ENCODE measurements around the gene DENND5B. TPM values are rescaled to one million over a fixed set of nuclear protein-coding genes. Genes with fewer than 3 reads are reported as not detected.

Gene DENND5B
- total RNA-seq, 1 donor, result 18.8 TPM

- H3K36me3 ChIP-seq (ENCODE audit: insufficient read depth, low read length), result no peaks in the 10 kb centered on the region
- H2AFZ ChIP-seq (ENCODE audit: low read length), result no peak overlapping the region
- H3K4me3 ChIP-seq (ENCODE audit: insufficient read depth, low read length), result no peak overlapping the region
- no peak overlapping the region for H3K4me2 ChIP-seq (ENCODE audit: insufficient read depth, low read length)
- H3K79me2 ChIP-seq (ENCODE audit: insufficient read depth, low read length), result peaks cover 76% of the 10 kb centered on the region
- H3K27ac ChIP-seq (ENCODE audit: low read depth, low read length), result no peak overlapping the region
- peaks cover 19% of the 10 kb centered on the region for H3K4me1 ChIP-seq (ENCODE audit: insufficient read depth, low read length)
- H3K9me3 ChIP-seq (ENCODE audit: low read depth, low read length), result no peaks in the 10 kb centered on the region
- TF ChIP-seq CTCF (IDR thresholded peaks at IDR 0.05; ENCODE audit: extremely low read depth, low read depth, low read length), result no peak
- no peaks in the 10 kb centered on the region for H3K27me3 ChIP-seq (ENCODE audit: insufficient read depth, low read length)
- DNase-seq (ENCODE audit: insufficient read length, low spot score, missing footprints), result no peak
- no peaks in the 10 kb centered on the region for H4K20me1 ChIP-seq (ENCODE audit: insufficient read depth, low read length)
Measured at GRCh38 chr12:31527083-31527482, 63.9 kb downstream of the DENND5B start.

- no peaks in the 10 kb centered on the region for H3K27me3 ChIP-seq (ENCODE audit: insufficient read depth, low read length)
- H3K9me3 ChIP-seq (ENCODE audit: low read depth, low read length), result no peaks in the 10 kb centered on the region
- no peak overlapping the region for H3K4me3 ChIP-seq (ENCODE audit: insufficient read depth, low read length)
- H3K4me2 ChIP-seq (ENCODE audit: insufficient read depth, low read length), result no peak overlapping the region
- no peak overlapping the region for H2AFZ ChIP-seq (ENCODE audit: low read length)
- no peak overlapping the region for H3K27ac ChIP-seq (ENCODE audit: low read depth, low read length)
- H3K36me3 ChIP-seq (ENCODE audit: insufficient read depth, low read length), result no peaks in the 10 kb centered on the region
- no peak for TF ChIP-seq CTCF (IDR thresholded peaks at IDR 0.05; ENCODE audit: extremely low read depth, low read depth, low read length)
- no peaks in the 10 kb centered on the region for H4K20me1 ChIP-seq (ENCODE audit: insufficient read depth, low read length)
- no peak for DNase-seq (ENCODE audit: insufficient read length, low spot score, missing footprints)
- H3K79me2 ChIP-seq (ENCODE audit: insufficient read depth, low read length), result peaks cover 80% of the 10 kb centered on the region
- peaks cover 17% of the 10 kb centered on the region for H3K4me1 ChIP-seq (ENCODE audit: insufficient read depth, low read length)
Measured at GRCh38 chr12:31526158-31526546, 64.8 kb downstream of the DENND5B start.

GRCh38 chr12:31525496-31526157, 65.3 kb downstream of the DENND5B start:
- Histone ChIP-seq H3K9me3 (ENCODE audit: low read depth, low read length) (no peaks in the 10 kb centered on the region), H3K27me3 (ENCODE audit: insufficient read depth, low read length) (no peaks in the 10 kb centered on the region), H3K79me2 (ENCODE audit: insufficient read depth, low read length) (peaks cover 80% of the 10 kb centered on the region), H3K36me3 (ENCODE audit: insufficient read depth, low read length) (no peaks in the 10 kb centered on the region), H2AFZ (ENCODE audit: low read length) (no peak overlapping the region), H4K20me1 (ENCODE audit: insufficient read depth, low read length) (no peaks in the 10 kb centered on the region), H3K4me3 (ENCODE audit: insufficient read depth, low read length) (no peak overlapping the region), H3K27ac (ENCODE audit: low read depth, low read length) (peak overlapping the region; percentile 55), H3K4me1 (ENCODE audit: insufficient read depth, low read length) (peaks cover 17% of the 10 kb centered on the region), H3K4me2 (ENCODE audit: insufficient read depth, low read length) (no peak overlapping the region)
- TF ChIP-seq CTCF (IDR thresholded peaks at IDR 0.05; ENCODE audit: extremely low read depth, low read depth, low read length), result no peak
- no peak for DNase-seq (ENCODE audit: insufficient read length, low spot score, missing footprints)

GRCh38 chr12:31524791-31525495, 66.0 kb downstream of the DENND5B start:
- H3K4me3 ChIP-seq (ENCODE audit: insufficient read depth, low read length), result no peak overlapping the region
- no peak for TF ChIP-seq CTCF (IDR thresholded peaks at IDR 0.05; ENCODE audit: extremely low read depth, low read depth, low read length)
- H3K27ac ChIP-seq (ENCODE audit: low read depth, low read length), result peak overlapping the region; percentile 55
- H3K4me1 ChIP-seq (ENCODE audit: insufficient read depth, low read length), result peaks cover 23% of the 10 kb centered on the region
- no peaks in the 10 kb centered on the region for H3K36me3 ChIP-seq (ENCODE audit: insufficient read depth, low read length)
- DNase-seq (ENCODE audit: insufficient read length, low spot score, missing footprints), result no peak
- no peaks in the 10 kb centered on the region for H3K9me3 ChIP-seq (ENCODE audit: low read depth, low read length)
- peaks cover 81% of the 10 kb centered on the region for H3K79me2 ChIP-seq (ENCODE audit: insufficient read depth, low read length)
- H3K4me2 ChIP-seq (ENCODE audit: insufficient read depth, low read length), result peak overlapping the region; percentile 38
- H2AFZ ChIP-seq (ENCODE audit: low read length), result no peak overlapping the region
- H3K27me3 ChIP-seq (ENCODE audit: insufficient read depth, low read length), result no peaks in the 10 kb centered on the region
- H4K20me1 ChIP-seq (ENCODE audit: insufficient read depth, low read length), result no peaks in the 10 kb centered on the region
